Endothelial cell of umbilical vein (primary cell): Measurements from ENCODE around the gene MYH9. TPM values are rescaled to one million over a fixed set of nuclear protein-coding genes. Genes with fewer than 3 reads are reported as not detected.

Experiments
- BruUV-seq: library from RNA; stranded (reverse); fragments of 400-500 nt; replicated peaks from 2 replicates; lab custom pipeline; 2021; lab: Mats Ljungman, UMichigan
- CTCF ChIA-PET: fragments of 300-600, 350-600 bp; sonication (Branson Sonifier 250); formaldehyde crosslinking; loops from one replicate; lab custom pipeline; 2021; ENCODE audit warnings: antibody characterized with exemption, inconsistent platforms; lab: Charles Lee
- POLR2A ChIA-PET: fragments of 300-600, 350-600 bp; sonication (Branson Sonifier 250); formaldehyde crosslinking; loops from one replicate; lab custom pipeline; 2021; ENCODE audit warnings: antibody characterized with exemption, inconsistent platforms; lab: Charles Lee
- DNase-seq: peaks from one replicate; pipeline ENCODE4 v3.0.0-alpha.2; 2011; ENCODE audit warnings: low read depth, low spot score
- FAIRE-seq: peaks from 2 replicates; lab custom pipeline; 2011; peaks lifted over from hg19 to GRCh38; lab: Jason Lieb, UNC
- H2AFZ ChIP-seq: 2 replicates; pipeline ENCODE4 v1.6.0; 2012; ENCODE audit warnings: low read depth, low read length, control low read depth, inconsistent platforms
- H3K27ac ChIP-seq: 2 replicates; pipeline ENCODE4 v1.5.1; 2011; ENCODE audit warnings: low read depth, mild to moderate bottlenecking, control low read depth, low read length, moderate library complexity; ENCODE audit not compliant: insufficient read depth
- H3K27me3 ChIP-seq, 2 experiments: 2 replicates each; pipeline versions ENCODE4 v1.6.0 to v1.6.1; 2011; ENCODE audit warnings: low read length in 2 of 2, mixed read lengths in 1 of 2; ENCODE audit not compliant: control insufficient read depth in 2 of 2, insufficient read depth in 2 of 2
- H3K36me3 ChIP-seq, 2 experiments: 2 replicates in 1 of 2; 3 replicates in 1 of 2; pipeline ENCODE4 v1.5.1; 2011; ENCODE audit warnings: low read length in 2 of 2, mild to moderate bottlenecking in 1 of 2, moderate library complexity in 1 of 2; ENCODE audit not compliant: control insufficient read depth in 2 of 2, insufficient read depth in 2 of 2; ENCODE audit errors: extremely low read depth in 1 of 2
- H3K4me1 ChIP-seq: 3 replicates; pipeline ENCODE4 v1.5.1; 2011; ENCODE audit warnings: mild to moderate bottlenecking, low read length; ENCODE audit not compliant: control insufficient read depth, insufficient read depth; ENCODE audit errors: extremely low read depth
- H3K4me2 ChIP-seq: 2 replicates; pipeline ENCODE4 v1.6.1; 2011; ENCODE audit warnings: low read length, control low read depth, mixed read lengths; ENCODE audit not compliant: insufficient read depth
- H3K4me3 ChIP-seq, 3 experiments: fragments of 200-600 bp in 1 of 3; sonication (generic), shearing (Covaris generic) in 1 of 3; replicated peaks in 1 of 3; 2 replicates each; pipeline ENCODE4 v1.5.1; 2011 to 2016; ENCODE audit warnings: control low read depth in 3 of 3, low read length in 3 of 3, mild to moderate bottlenecking in 2 of 3, inconsistent platforms in 1 of 3, low read depth in 1 of 3, moderate library complexity in 1 of 3; ENCODE audit not compliant: insufficient read depth in 1 of 3
- H3K79me2 ChIP-seq: 2 replicates; pipeline ENCODE4 v1.6.0; 2012; ENCODE audit warnings: low read length, inconsistent platforms; ENCODE audit not compliant: control insufficient read depth, insufficient read depth
- H3K9ac ChIP-seq: replicated peaks from 2 replicates; pipeline ENCODE3; 2011; ENCODE audit warnings: low read length, control low read depth; ENCODE audit not compliant: insufficient read depth; ENCODE audit errors: extremely low read depth
- H3K9me1 ChIP-seq: replicated peaks from 3 replicates; pipeline ENCODE4 v1.6.0; 2011; ENCODE audit warnings: mild to moderate bottlenecking, low read length; ENCODE audit not compliant: control insufficient read depth, insufficient read depth; ENCODE audit errors: extremely low read depth
- H3K9me3 ChIP-seq: replicated peaks from 2 replicates; pipeline ENCODE4 v1.5.1; 2012; ENCODE audit warnings: low read length, inconsistent platforms; ENCODE audit not compliant: control insufficient read depth, insufficient read depth
- H4K20me1 ChIP-seq: replicated peaks from 2 replicates; pipeline ENCODE3; 2011; ENCODE audit warnings: mild to moderate bottlenecking, low read length; ENCODE audit not compliant: control insufficient read depth, insufficient read depth; ENCODE audit errors: extremely low read depth
- CTCF ChIP-seq, 2 donors: IDR thresholded peaks; 1 replicate in 1 of 2; 2 replicates in 1 of 2; pipeline ENCODE4 v1.5.1; 2011; ENCODE audit warnings: low read length in 2 of 2, mild to moderate bottlenecking in 2 of 2, moderate library complexity in 2 of 2, control low read depth in 1 of 2, inconsistent platforms in 1 of 2, low read depth in 1 of 2; ENCODE audit not compliant: insufficient read depth in 1 of 2; ENCODE audit errors: extremely low read depth in 1 of 2
- FOS ChIP-seq: IDR thresholded peaks from 2 replicates; pipeline ENCODE4 v1.6.1; 2011; ENCODE audit warnings: mild to moderate bottlenecking, low read length, moderate library complexity, borderline replicate concordance; ENCODE audit not compliant: insufficient read depth
- GATA2 ChIP-seq: IDR thresholded peaks from 2 replicates; pipeline ENCODE4 v1.7.0; 2011; ENCODE audit warnings: low read depth, mild to moderate bottlenecking, moderate library complexity, mixed read lengths, low read length; ENCODE audit not compliant: insufficient read length, insufficient read depth
- POLR2A ChIP-seq: IDR thresholded peaks from 2 replicates; pipeline ENCODE4 v1.6.1; 2012; ENCODE audit warnings: low read depth, mild to moderate bottlenecking, control low read depth, low read length
- POLR2AphosphoS5 ChIP-seq: IDR thresholded peaks from 2 replicates; pipeline ENCODE4 v1.6.1; 2012; ENCODE audit warnings: low read depth, mild to moderate bottlenecking, control low read depth, low read length, moderate library complexity; ENCODE audit not compliant: insufficient read depth
- dilution Hi-C: fragments of 300-500 bp; cut with MboI; formaldehyde crosslinking; loops from one replicate; pipeline ENCODE4 v1.15.0; 2019; ENCODE audit warnings: low sequenced_read_pairs; ENCODE audit not compliant: extremely low pct_ligation_motif_present
- intact Hi-C: fragments of 100-400 bp; cut with micrococcal nuclease; formaldehyde crosslinking; loops from one replicate; pipeline ENCODE4 v1.10.0; 2022
- polyA plus RNA-seq, 4 experiments: library from polyadenylated mRNA; depleted of rRNA in 3 of 4; stranded (reverse) in 3 of 4; unstranded in 1 of 4; fragments of >200 nt; gene quantifications; 2 replicates each; pipeline versions ENCODE4 v1.2.1 to v1.2.3, GENCODE V29; 2011 to 2012; ENCODE audit warnings: missing spikeins in 1 of 4
- total RNA-seq: library from RNA; stranded (reverse); gene quantifications from 2 replicates; pipeline ENCODE4 v1.2.3, GENCODE V29; 2021

MYH9 gene
- total and polyA plus RNA-seq, 2 donors (not counting 3 experiments of a cell fraction or from before 2014, with no cell fraction given): 188 to 1,413 TPM

GRCh38 chr22:36277482-36278291 lies 110.1 kb downstream of the MYH9 start:
- Histone ChIP-seq H3K4me1 (no peaks in the 10 kb centered on the region), H3K9ac (no peak overlapping the region), H3K27ac (no peak overlapping the region), H3K36me3 (peaks cover 12 to 16% of the 10 kb centered on the region in 2 experiments), H3K9me1 (no peaks in the 10 kb centered on the region), H4K20me1 (no peaks in the 10 kb centered on the region), H3K79me2 (no peaks in the 10 kb centered on the region), H3K9me3 (no peaks in the 10 kb centered on the region), H2AFZ (no peak overlapping the region), H3K27me3 (no peaks in the 10 kb centered on the region), H3K4me3 (no peak overlapping the region), H3K4me2 (no peak overlapping the region)
- dilution Hi-C loops: no loop called here
- no peak for TF ChIP-seq FOS
- TF ChIP-seq CTCF (IDR thresholded peaks at IDR 0.05; ENCODE audit: extremely low read depth in 1 of 2, insufficient read depth in 1 of 2, low read depth in 1 of 2, low read length in 2 of 2): peak; percentile 65 to 88
- no peak for TF ChIP-seq GATA2
- peak; percentile 85 for TF ChIP-seq POLR2AphosphoS5
- TF ChIP-seq POLR2A: peak; percentile 18
- ChIA-PET CTCF (interaction anchor here (0.6 to 4.1 kb wide), 21 partner anchors 9 to 650 kb away, joined by 3 to 27 read pairs (median 4); partner anchors contain the start of gene APOL2), POLR2A (no interaction called here)
- FAIRE-seq: peak; percentile 77
- DNase-seq: peak; percentile 59
- intact Hi-C loops: loop anchor here (1.0 to 5.0 kb wide), 2 partner anchors 38 to 80 kb away; partner anchors contain the start of gene APOL2
- BruUV-seq: no TSS peak
